A549 (cell line): ENCODE results near the gene PAX4.

Experiments
- BHLHE40 ChIP-seq: IDR thresholded peaks from 2 replicates; pipeline ENCODE4 v1.6.1; 2012; ENCODE audit warnings: low read depth, low read length, inconsistent platforms
- CHD4 ChIP-seq: fragments of 200-600 bp; sonication (generic); IDR thresholded peaks from 2 replicates; pipeline ENCODE4 v1.6.1; 2016; ENCODE audit warnings: antibody characterized with exemption, mild to moderate bottlenecking, borderline replicate concordance
- CTCF ChIP-seq: fragments of >200 bp; sonication (Bioruptor Twin); formaldehyde crosslinking; IDR thresholded peaks from 3 replicates; pipeline ENCODE4 v1.5.1; 2016
- FOSB ChIP-seq: fragments of 250-450 bp; sonication (Bioruptor Pico); IDR thresholded peaks from 2 replicates; pipeline ENCODE4 v1.5.0; 2020; ENCODE audit warnings: mild to moderate bottlenecking, moderate library complexity
- POLR2A ChIP-seq: IDR thresholded peaks from 2 replicates; pipeline ENCODE4 v1.6.1; 2012; ENCODE audit warnings: mild to moderate bottlenecking, low read length
- RAD21 ChIP-seq, 2 experiments: fragments of >200 bp in 1 of 2; sonication (Bioruptor Twin) in 1 of 2; formaldehyde crosslinking in 1 of 2; IDR thresholded peaks in 1 of 2; conservative IDR thresholded peaks in 1 of 2; 2 replicates in 1 of 2; 3 replicates in 1 of 2; pipeline ENCODE4 v1.6.1; 2012 to 2018; ENCODE audit warnings: inconsistent platforms in 1 of 2
- TFCP2L1 ChIP-seq: fragments of 250-450 bp; sonication (Bioruptor Pico); IDR thresholded peaks from 2 replicates; pipeline ENCODE4 v1.5.0; 2021; ENCODE audit warnings: mild to moderate bottlenecking
- TF ChIP-seq, protein P1 (sequence below): fragments of 150-350 bp; IDR thresholded peaks from 2 replicates; pipeline ENCODE4 v1.6.1; 2014; ENCODE audit warnings: low read depth, mild to moderate bottlenecking, low read length

GRCh38 chr7:127618042-127618441 is at the start of gene PAX4:
- TF ChIP-seq POLR2A (no peak), TFCP2L1 (CRISPR knock-in tag) (no peak), RAD21 (conservative IDR thresholded peaks at IDR 0.05 in 1 of 2, IDR thresholded peaks at IDR 0.05 in 1 of 2) (no peak), CTCF (no peak), CHD4 (no peak), FOSB (CRISPR knock-in tag) (no peak), BHLHE40 (no peak)
- TF ChIP-seq, protein P1, sequence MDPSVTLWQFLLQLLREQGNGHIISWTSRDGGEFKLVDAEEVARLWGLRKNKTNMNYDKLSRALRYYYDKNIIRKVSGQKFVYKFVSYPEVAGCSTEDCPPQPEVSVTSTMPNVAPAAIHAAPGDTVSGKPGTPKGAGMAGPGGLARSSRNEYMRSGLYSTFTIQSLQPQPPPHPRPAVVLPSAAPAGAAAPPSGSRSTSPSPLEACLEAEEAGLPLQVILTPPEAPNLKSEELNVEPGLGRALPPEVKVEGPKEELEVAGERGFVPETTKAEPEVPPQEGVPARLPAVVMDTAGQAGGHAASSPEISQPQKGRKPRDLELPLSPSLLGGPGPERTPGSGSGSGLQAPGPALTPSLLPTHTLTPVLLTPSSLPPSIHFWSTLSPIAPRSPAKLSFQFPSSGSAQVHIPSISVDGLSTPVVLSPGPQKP: no peak
